Activated CD4-positive, alpha-beta T cell treated with anti-CD3 and anti-CD28 coated beads for 36 hours (primary cell): Measurements from ENCODE around the gene BHLHE23. TPM values are rescaled to one million over a fixed set of nuclear protein-coding genes. Genes with fewer than 3 reads are reported as not detected.

Experiments used
- ATAC-seq: fragments of 200-7000 bp; cut with Tn5 transposase; one replicate; pipeline ENCODE4 v1.10.0; 2021; ENCODE audit warnings: mild to moderate bottlenecking, moderate library complexity
- CTCF ChIA-PET: fragments of 350-600 bp; sonication (Branson Sonifier 250); formaldehyde crosslinking; loops from one replicate; lab custom pipeline; 2021; ENCODE audit warnings: antibody characterized with exemption; lab: Charles Lee
- POLR2A ChIA-PET: fragments of 350-600 bp; sonication (Branson Sonifier 250); formaldehyde crosslinking; loops from one replicate; lab custom pipeline; 2021; ENCODE audit warnings: antibody characterized with exemption, inconsistent platforms; lab: Charles Lee
- DNase-seq: peaks from one replicate; pipeline ENCODE4 v3.0.0-alpha.2; 2020
- H3K27ac Mint-ChIP-seq: one replicate; pipeline ENCODE4 v1.8.0; 2021; ENCODE audit warnings: mixed read lengths
- H3K27me3 Mint-ChIP-seq: one replicate; pipeline ENCODE4 v1.8.0; 2021; ENCODE audit warnings: mixed read lengths
- H3K36me3 Mint-ChIP-seq: one replicate; pipeline ENCODE4 v1.8.0; 2021; ENCODE audit warnings: low read depth, mixed read lengths
- H3K4me1 Mint-ChIP-seq: one replicate; pipeline ENCODE4 v1.8.0; 2021; ENCODE audit warnings: mixed read lengths
- H3K4me3 Mint-ChIP-seq: one replicate; pipeline ENCODE4 v1.8.0; 2021; ENCODE audit warnings: mild to moderate bottlenecking, moderate library complexity, mixed read lengths
- H3K9me3 Mint-ChIP-seq: one replicate; pipeline ENCODE4 v1.8.0; 2021; ENCODE audit warnings: low read depth, mixed read lengths
- intact Hi-C, 2 experiments: fragments of 100-400 bp; cut with DNase I in 1 of 2; cut with micrococcal nuclease in 1 of 2; formaldehyde crosslinking; loops; one replicate each; pipeline versions ENCODE4 v1.14.2 to v1.15.1; 2022 to 2024; cut with DNase I, micrococcal nuclease
- total RNA-seq, 2 experiments: library from RNA; stranded (reverse); gene quantifications; one replicate each; pipeline ENCODE4 v1.2.3, GENCODE V29; 2021

Gene BHLHE23
- total RNA-seq, 2 experiments from 2014 or later = not detected

- ATAC-seq (no peak), DNase-seq (no peak)
- Mint-ChIP-seq H3K4me1 (peaks cover 21% of the 10 kb centered on the region), H3K4me3 (no peak overlapping the region), H3K27me3 (peaks cover 45% of the 10 kb centered on the region), H3K27ac (no peak overlapping the region), H3K9me3 (peaks cover 14% of the 10 kb centered on the region), H3K36me3 (peaks cover 2% of the 10 kb centered on the region)
- ChIA-PET POLR2A (interaction anchor here (0.6 kb wide), 1 partner anchor 97 kb away, joined by 4 read pairs; no protein-coding TSS in a partner anchor), CTCF (interaction anchor here (0.6 to 2.6 kb wide), 7 partner anchors 13 to 1103 kb away, joined by 3 to 13 read pairs (median 4); no protein-coding TSS in a partner anchor)
- intact Hi-C loops = no loop called here
Measured at GRCh38 chr20:63011798-63012197, 5.0 kb upstream of the BHLHE23 start.

GRCh38 chr20:63009988-63010769 lies 3.4 kb upstream of the BHLHE23 start:
- ChIA-PET CTCF (interaction anchor here (0.6 to 2.6 kb wide), 7 partner anchors 9 to 69 kb away, joined by 3 to 13 read pairs (median 5); no protein-coding TSS in a partner anchor), POLR2A (interaction anchor here (1.1 kb wide), 1 partner anchor 10 kb away, joined by 3 read pairs; no protein-coding TSS in a partner anchor)
- ATAC-seq = peak; percentile 62
- H3K4me1 Mint-ChIP-seq = peaks cover 21% of the 10 kb centered on the region
- intact Hi-C loops = loop anchor here (1.0 to 5.0 kb wide), 7 partner anchors 38 to 509 kb away; partner anchors contain the start of gene COL9A3 (in 1 of the 2)
- peak; percentile 86 for DNase-seq
- H3K36me3 Mint-ChIP-seq = peaks cover 2% of the 10 kb centered on the region
- peaks cover 43% of the 10 kb centered on the region for H3K27me3 Mint-ChIP-seq
- peaks cover 14% of the 10 kb centered on the region for H3K9me3 Mint-ChIP-seq
- peak overlapping the region; percentile 57 for H3K4me3 Mint-ChIP-seq
- H3K27ac Mint-ChIP-seq = no peak overlapping the region

GRCh38 chr20:63009045-63009961 lies 2.5 kb upstream of the BHLHE23 start:
- POLR2A ChIA-PET = interaction anchor here (0.6 kb wide), 1 partner anchor 69 kb away, joined by 4 read pairs; no protein-coding TSS in a partner anchor
- Mint-ChIP-seq H3K27ac (no peak overlapping the region), H3K27me3 (peaks cover 42% of the 10 kb centered on the region), H3K9me3 (peaks cover 13% of the 10 kb centered on the region), H3K4me1 (peaks cover 21% of the 10 kb centered on the region), H3K4me3 (no peak overlapping the region), H3K36me3 (peaks cover 2% of the 10 kb centered on the region)
- CTCF ChIA-PET = interaction anchor here (0.6 to 1.8 kb wide), 15 partner anchors 10 to 177 kb away, joined by 3 to 27 read pairs (median 4); no protein-coding TSS in a partner anchor
- intact Hi-C loops = loop anchor here (1.0 to 5.0 kb wide), 7 partner anchors 37 to 509 kb away; partner anchors contain the start of gene COL9A3 (in 1 of the 2)
- peak; percentile 82 for ATAC-seq
- DNase-seq = peak; percentile 90

GRCh38 chr20:63008541-63009044 lies 1.8 kb upstream of the BHLHE23 start:
- peaks cover 7% of the 10 kb centered on the region for H3K9me3 Mint-ChIP-seq
- ChIA-PET POLR2A (interaction anchor here (0.6 kb wide), 1 partner anchor 70 kb away, joined by 4 read pairs; no protein-coding TSS in a partner anchor), CTCF (interaction anchor here (0.6 to 1.8 kb wide), 15 partner anchors 9 to 176 kb away, joined by 3 to 27 read pairs (median 4); no protein-coding TSS in a partner anchor)
- peaks cover 21% of the 10 kb centered on the region for H3K4me1 Mint-ChIP-seq
- H3K36me3 Mint-ChIP-seq = peaks cover 2% of the 10 kb centered on the region
- no peak for DNase-seq
- peaks cover 42% of the 10 kb centered on the region for H3K27me3 Mint-ChIP-seq
- no peak for ATAC-seq
- H3K4me3 Mint-ChIP-seq = no peak overlapping the region
- H3K27ac Mint-ChIP-seq = no peak overlapping the region
- intact Hi-C loops = loop anchor here (1.0 to 5.0 kb wide), 7 partner anchors 36 to 508 kb away; partner anchors contain the start of gene COL9A3 (in 1 of the 2)

- Mint-ChIP-seq H3K9me3 (peaks cover under 1% of the 10 kb centered on the region), H3K4me1 (peaks cover 21% of the 10 kb centered on the region), H3K27me3 (peaks cover 45% of the 10 kb centered on the region), H3K4me3 (no peak overlapping the region), H3K36me3 (no peaks in the 10 kb centered on the region), H3K27ac (no peak overlapping the region)
- ChIA-PET POLR2A (no interaction called here), CTCF (interaction anchor here (0.6 to 1.6 kb wide), 10 partner anchors 8 to 134 kb away, joined by 3 to 27 read pairs (median 4); no protein-coding TSS in a partner anchor)
- DNase-seq = no peak
- no peak for ATAC-seq
- intact Hi-C loops = loop anchor here (2.0 to 5.0 kb wide), 6 partner anchors 106 to 507 kb away; partner anchors contain the start of gene COL9A3 (in 1 of the 2)
Measured at GRCh38 chr20:63007646-63008488, 1.1 kb upstream of the BHLHE23 start.

GRCh38 chr20:63007360-63007645 lies 539 bp upstream of the BHLHE23 start:
- Mint-ChIP-seq H3K27ac (no peak overlapping the region), H3K36me3 (no peaks in the 10 kb centered on the region), H3K9me3 (no peaks in the 10 kb centered on the region), H3K4me3 (no peak overlapping the region), H3K4me1 (peaks cover 21% of the 10 kb centered on the region), H3K27me3 (peaks cover 48% of the 10 kb centered on the region)
- intact Hi-C loops = loop anchor here (2.0 to 5.0 kb wide), 3 partner anchors 105 to 190 kb away; partner anchors contain the start of gene COL9A3 (in 1 of the 2)
- ChIA-PET CTCF (no interaction called here), POLR2A (no interaction called here)
- DNase-seq (no peak), ATAC-seq (no peak)

GRCh38 chr20:63005862-63006539 lies 763 bp downstream of the BHLHE23 start:
- no peaks in the 10 kb centered on the region for H3K9me3 Mint-ChIP-seq
- H3K4me1 Mint-ChIP-seq = peaks cover 21% of the 10 kb centered on the region
- ChIA-PET POLR2A (no interaction called here), CTCF (interaction anchor here (0.6 to 1.4 kb wide), 2 partner anchors 27 to 513 kb away, joined by 3 read pairs; no protein-coding TSS in a partner anchor)
- ATAC-seq = no peak
- no peak for DNase-seq
- H3K27ac Mint-ChIP-seq = no peak overlapping the region
- peaks cover 47% of the 10 kb centered on the region for H3K27me3 Mint-ChIP-seq
- no peaks in the 10 kb centered on the region for H3K36me3 Mint-ChIP-seq
- no peak overlapping the region for H3K4me3 Mint-ChIP-seq
- intact Hi-C loops = loop anchor here (2.0 to 5.0 kb wide), 3 partner anchors 104 to 189 kb away; partner anchors contain the start of gene COL9A3 (in 1 of the 2)

GRCh38 chr20:63005365-63005861 lies 1.4 kb downstream of the BHLHE23 start:
- no peak for DNase-seq
- H3K27me3 Mint-ChIP-seq = peaks cover 50% of the 10 kb centered on the region
- no peak overlapping the region for H3K27ac Mint-ChIP-seq
- H3K4me3 Mint-ChIP-seq = no peak overlapping the region
- intact Hi-C loops = loop anchor here in 1 of 2 experiments (5.0 kb wide), 2 partner anchors 103 to 188 kb away; partner anchors contain the start of gene COL9A3
- ChIA-PET CTCF (interaction anchor here (1.4 kb wide), 1 partner anchor 26 kb away, joined by 3 read pairs; no protein-coding TSS in a partner anchor), POLR2A (no interaction called here)
- no peak for ATAC-seq
- no peaks in the 10 kb centered on the region for H3K9me3 Mint-ChIP-seq
- H3K36me3 Mint-ChIP-seq = no peaks in the 10 kb centered on the region
- peaks cover 20% of the 10 kb centered on the region for H3K4me1 Mint-ChIP-seq

- no peak for DNase-seq
- CTCF ChIA-PET = interaction anchor here (1.4 kb wide), 1 partner anchor 25 kb away, joined by 3 read pairs; no protein-coding TSS in a partner anchor
- Mint-ChIP-seq H3K4me1 (peaks cover 14% of the 10 kb centered on the region), H3K27ac (no peak overlapping the region), H3K27me3 (peaks cover 50% of the 10 kb centered on the region), H3K36me3 (no peaks in the 10 kb centered on the region), H3K4me3 (no peak overlapping the region), H3K9me3 (no peaks in the 10 kb centered on the region)
- POLR2A ChIA-PET = no interaction called here
- intact Hi-C loops = loop anchor here in 1 of 2 experiments (5.0 kb wide), 2 partner anchors 102 to 187 kb away; partner anchors contain the start of gene COL9A3
- ATAC-seq = no peak
Measured at GRCh38 chr20:63004607-63005364, 2.0 kb downstream of the BHLHE23 start.
